Lower leg skin (tissue), 3 donors: ENCODE results near the gene ENTPD6.

Experiments
- POLR2A ChIP-seq, 2 donors: fragments of 450-650 bp; IDR thresholded peaks; one replicate each; pipeline ENCODE4 v1.6.1; 2016 to 2017; ENCODE audit warnings: antibody characterized with exemption in 2 of 2, mild to moderate bottlenecking in 1 of 2, moderate library complexity in 1 of 2
- TF ChIP-seq, protein P1 (sequence below), 3 donors: fragments of 450-650 bp; IDR thresholded peaks; one replicate each; pipeline ENCODE4 v1.5.1; 2016; ENCODE audit warnings: antibody characterized with exemption in 3 of 3, mild to moderate bottlenecking in 3 of 3, moderate library complexity in 2 of 3

DNA sequence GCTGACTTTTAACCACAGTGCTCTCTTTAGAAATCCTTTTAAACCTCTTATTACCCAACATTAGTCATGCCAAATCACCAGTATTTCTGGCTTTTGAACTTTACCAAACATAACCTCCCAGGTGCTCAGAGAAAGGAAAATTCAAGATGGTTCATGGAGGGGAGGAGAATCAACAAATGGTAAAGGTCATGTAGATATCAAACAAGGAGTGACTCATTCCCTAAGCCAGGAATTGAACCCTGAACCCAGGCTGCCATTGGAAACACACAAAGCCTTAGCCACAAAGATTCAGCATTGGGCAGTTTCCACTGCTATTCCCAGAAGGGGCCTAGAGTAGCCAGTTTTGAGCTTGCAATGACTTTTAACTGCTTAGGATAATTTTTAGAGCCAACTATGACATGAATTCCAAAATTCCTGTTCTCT, 21.6 kb upstream of the ENTPD6 start:
- TF ChIP-seq, protein P1, sequence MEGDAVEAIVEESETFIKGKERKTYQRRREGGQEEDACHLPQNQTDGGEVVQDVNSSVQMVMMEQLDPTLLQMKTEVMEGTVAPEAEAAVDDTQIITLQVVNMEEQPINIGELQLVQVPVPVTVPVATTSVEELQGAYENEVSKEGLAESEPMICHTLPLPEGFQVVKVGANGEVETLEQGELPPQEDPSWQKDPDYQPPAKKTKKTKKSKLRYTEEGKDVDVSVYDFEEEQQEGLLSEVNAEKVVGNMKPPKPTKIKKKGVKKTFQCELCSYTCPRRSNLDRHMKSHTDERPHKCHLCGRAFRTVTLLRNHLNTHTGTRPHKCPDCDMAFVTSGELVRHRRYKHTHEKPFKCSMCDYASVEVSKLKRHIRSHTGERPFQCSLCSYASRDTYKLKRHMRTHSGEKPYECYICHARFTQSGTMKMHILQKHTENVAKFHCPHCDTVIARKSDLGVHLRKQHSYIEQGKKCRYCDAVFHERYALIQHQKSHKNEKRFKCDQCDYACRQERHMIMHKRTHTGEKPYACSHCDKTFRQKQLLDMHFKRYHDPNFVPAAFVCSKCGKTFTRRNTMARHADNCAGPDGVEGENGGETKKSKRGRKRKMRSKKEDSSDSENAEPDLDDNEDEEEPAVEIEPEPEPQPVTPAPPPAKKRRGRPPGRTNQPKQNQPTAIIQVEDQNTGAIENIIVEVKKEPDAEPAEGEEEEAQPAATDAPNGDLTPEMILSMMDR (IDR thresholded peaks at IDR 0.05): no peak
- TF ChIP-seq POLR2A (IDR thresholded peaks at IDR 0.05): no peak
